Glutamatergic neuron (in vitro differentiated cells): ENCODE measurements around the gene MYOG. TPM values are rescaled to one million over a fixed set of nuclear protein-coding genes. Genes with fewer than 3 reads are reported as not detected.

ENCODE experiments used
- DNase-seq: peaks from one replicate; pipeline ENCODE4 v3.0.0; 2022
- H3K27ac Mint-ChIP-seq: one replicate; pipeline ENCODE4 v1.8.0; 2020; ENCODE audit warnings: mild to moderate bottlenecking, mixed read lengths, inconsistent platforms; ENCODE audit not compliant: unreplicated experiment
- H3K27me3 Mint-ChIP-seq: one replicate; pipeline ENCODE4 v1.8.0; 2020; ENCODE audit warnings: mild to moderate bottlenecking, moderate library complexity, mixed read lengths, inconsistent platforms; ENCODE audit not compliant: unreplicated experiment
- H3K36me3 Mint-ChIP-seq: one replicate; pipeline ENCODE4 v1.8.0; 2020; ENCODE audit warnings: mild to moderate bottlenecking, mixed read lengths, inconsistent platforms; ENCODE audit not compliant: unreplicated experiment
- H3K4me1 Mint-ChIP-seq: one replicate; pipeline ENCODE4 v1.8.0; 2020; ENCODE audit warnings: mild to moderate bottlenecking, low read depth, mixed read lengths, inconsistent platforms; ENCODE audit not compliant: unreplicated experiment
- H3K4me3 Mint-ChIP-seq: one replicate; pipeline ENCODE4 v1.8.0; 2020; ENCODE audit warnings: mild to moderate bottlenecking, mixed read lengths, inconsistent platforms; ENCODE audit not compliant: unreplicated experiment
- H3K9me3 Mint-ChIP-seq: one replicate; pipeline ENCODE4 v1.8.0; 2020; ENCODE audit warnings: mild to moderate bottlenecking, moderate library complexity, mixed read lengths, inconsistent platforms; ENCODE audit not compliant: unreplicated experiment
- total RNA-seq: library from RNA; stranded (reverse); fragmentation: NEBNext Ultra II Directional; extraction: Animal tissue kit (Norgen Biotek cat#: 25700); gene quantifications from one replicate; pipeline ENCODE4 v1.2.1, GENCODE V29; 2021; ENCODE audit not compliant: unreplicated experiment
- TF ChIP-seq, protein P1 (sequence below): fragments of 200-600 bp; sonication (generic); IDR thresholded peaks from one replicate; pipeline ENCODE4 v1.5.0; 2021; ENCODE audit not compliant: partially characterized antibody, unreplicated experiment

The MYOG gene
- total RNA-seq, 1 donor from 2014 or later = not detected

DNA sequence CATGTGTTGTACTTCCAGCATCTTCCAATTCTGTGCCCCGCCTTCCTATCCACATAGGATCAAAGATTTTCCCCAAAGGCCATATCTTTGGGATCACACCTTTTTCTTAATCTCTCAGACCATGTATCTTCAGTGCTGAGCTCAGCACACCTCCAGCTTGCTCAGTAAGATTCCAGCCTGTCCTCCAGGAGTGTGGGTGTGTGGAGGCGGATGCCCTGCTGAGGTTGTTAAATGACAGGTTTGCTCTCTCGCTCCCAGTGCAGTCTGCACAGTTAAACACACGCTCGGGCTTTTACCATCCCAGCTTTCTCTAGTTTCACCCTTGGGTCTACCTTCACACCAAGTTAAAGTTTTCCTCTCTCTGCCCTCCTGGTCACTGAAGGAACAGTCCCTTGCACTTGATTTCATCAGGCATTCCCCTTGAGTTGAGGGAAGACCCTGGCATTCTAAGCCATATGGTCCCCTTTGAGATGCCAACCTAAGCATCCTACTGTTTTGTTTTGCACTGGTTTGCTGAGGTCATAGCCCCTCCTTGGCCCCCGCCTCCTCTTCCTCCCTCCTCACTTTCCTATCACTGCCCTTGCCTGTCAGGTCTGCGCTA is 13.7 kb downstream of the MYOG start:
- Mint-ChIP-seq H3K9me3 (peaks cover 6% of the 10 kb centered on the region), H3K27me3 (peaks cover 19% of the 10 kb centered on the region), H3K27ac (no peak overlapping the region), H3K36me3 (peaks cover 24% of the 10 kb centered on the region), H3K4me1 (peaks cover 16% of the 10 kb centered on the region), H3K4me3 (no peak overlapping the region)
- no peak for DNase-seq
- TF ChIP-seq, protein P1, sequence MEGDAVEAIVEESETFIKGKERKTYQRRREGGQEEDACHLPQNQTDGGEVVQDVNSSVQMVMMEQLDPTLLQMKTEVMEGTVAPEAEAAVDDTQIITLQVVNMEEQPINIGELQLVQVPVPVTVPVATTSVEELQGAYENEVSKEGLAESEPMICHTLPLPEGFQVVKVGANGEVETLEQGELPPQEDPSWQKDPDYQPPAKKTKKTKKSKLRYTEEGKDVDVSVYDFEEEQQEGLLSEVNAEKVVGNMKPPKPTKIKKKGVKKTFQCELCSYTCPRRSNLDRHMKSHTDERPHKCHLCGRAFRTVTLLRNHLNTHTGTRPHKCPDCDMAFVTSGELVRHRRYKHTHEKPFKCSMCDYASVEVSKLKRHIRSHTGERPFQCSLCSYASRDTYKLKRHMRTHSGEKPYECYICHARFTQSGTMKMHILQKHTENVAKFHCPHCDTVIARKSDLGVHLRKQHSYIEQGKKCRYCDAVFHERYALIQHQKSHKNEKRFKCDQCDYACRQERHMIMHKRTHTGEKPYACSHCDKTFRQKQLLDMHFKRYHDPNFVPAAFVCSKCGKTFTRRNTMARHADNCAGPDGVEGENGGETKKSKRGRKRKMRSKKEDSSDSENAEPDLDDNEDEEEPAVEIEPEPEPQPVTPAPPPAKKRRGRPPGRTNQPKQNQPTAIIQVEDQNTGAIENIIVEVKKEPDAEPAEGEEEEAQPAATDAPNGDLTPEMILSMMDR = no peak

DNA sequence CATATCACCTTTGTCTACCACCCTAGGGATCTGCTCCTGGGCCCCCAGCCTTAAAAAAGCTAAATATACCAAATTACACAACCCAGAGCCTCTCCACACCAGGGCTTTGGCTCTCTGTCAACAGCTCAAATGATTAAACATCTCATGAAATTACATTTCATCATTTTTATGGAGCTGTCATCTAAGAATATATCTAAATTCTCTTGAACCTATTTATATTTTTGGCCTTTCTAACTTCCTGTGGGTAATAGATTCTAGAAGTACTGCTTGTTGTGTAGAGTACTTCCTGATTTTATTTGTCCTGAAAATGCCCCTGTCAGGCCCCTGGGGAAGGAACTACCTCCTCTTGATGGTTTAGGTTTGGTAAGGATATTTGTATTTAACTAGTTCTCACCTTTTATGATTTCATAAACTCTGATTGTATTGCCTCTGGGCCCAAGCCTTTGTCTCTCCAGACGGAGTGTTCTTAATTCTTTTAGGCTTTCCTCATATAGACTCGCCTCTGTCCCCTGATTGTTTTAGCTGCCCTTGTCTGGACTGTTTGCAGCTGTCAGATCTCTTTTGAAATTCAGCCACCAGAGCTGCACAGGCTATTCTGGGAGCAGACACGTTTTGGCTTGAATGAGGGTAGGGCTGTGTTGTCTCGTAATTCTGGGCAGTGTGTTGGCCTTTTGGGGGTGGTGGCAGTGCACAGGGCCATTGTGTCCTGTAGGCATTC is 16.6 kb downstream of the MYOG start:
- Mint-ChIP-seq H3K4me3 (no peak overlapping the region), H3K9me3 (peaks cover 6% of the 10 kb centered on the region), H3K36me3 (peaks cover 27% of the 10 kb centered on the region), H3K4me1 (peaks cover 16% of the 10 kb centered on the region), H3K27ac (no peak overlapping the region), H3K27me3 (peaks cover 11% of the 10 kb centered on the region)
- TF ChIP-seq, protein P1 = no peak
- no peak for DNase-seq

DNA sequence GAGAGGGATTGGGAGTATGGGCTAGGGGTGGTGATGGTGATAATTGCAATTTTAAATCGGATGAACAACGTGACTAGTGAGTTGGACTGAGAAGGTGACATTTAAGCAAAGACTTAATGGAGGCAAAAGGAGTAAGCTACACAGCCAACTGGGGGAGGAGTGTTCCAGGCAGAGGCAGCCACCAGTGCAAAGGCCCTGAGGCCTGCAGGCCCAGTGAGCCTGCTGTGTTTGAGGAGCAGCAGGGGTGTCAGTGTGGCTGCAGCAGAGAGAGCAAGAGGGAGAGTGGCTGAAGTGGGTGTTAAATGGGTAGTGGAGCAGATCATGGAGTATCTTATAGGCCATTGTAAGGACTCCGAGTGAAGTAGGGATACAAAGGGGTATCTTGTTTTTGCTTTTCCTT is 18.8 kb downstream of the MYOG start:
- Mint-ChIP-seq H3K27me3 (peaks cover 4% of the 10 kb centered on the region), H3K4me1 (peaks cover 16% of the 10 kb centered on the region), H3K36me3 (peaks cover 14% of the 10 kb centered on the region), H3K9me3 (peaks cover 6% of the 10 kb centered on the region), H3K4me3 (no peak overlapping the region), H3K27ac (peak overlapping the region; percentile 52)
- no peak for DNase-seq
- TF ChIP-seq, protein P1 = no peak

DNA sequence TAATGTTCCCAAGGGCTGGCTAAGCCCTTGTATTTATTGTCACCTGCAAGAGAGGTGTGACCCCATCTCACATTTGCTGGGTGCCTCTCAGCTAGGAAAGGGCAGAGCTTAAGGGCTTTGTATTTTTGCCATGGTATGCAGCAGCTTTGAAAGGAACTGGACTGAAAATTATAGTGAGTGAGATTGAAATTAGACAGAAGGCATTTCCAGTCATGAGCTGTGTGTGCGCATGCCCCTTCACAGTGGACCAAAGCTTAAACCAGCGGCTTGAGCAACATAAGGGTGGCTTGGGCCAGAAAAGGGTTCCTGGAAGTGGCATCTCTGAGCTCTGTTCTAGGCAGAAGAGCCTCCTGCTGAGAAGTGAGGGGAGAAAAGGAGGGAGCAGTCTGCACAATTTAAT is 19.8 kb downstream of the MYOG start:
- no peak for DNase-seq
- TF ChIP-seq, protein P1 = no peak
- H3K4me3 Mint-ChIP-seq = no peak overlapping the region
- peaks cover 21% of the 10 kb centered on the region for H3K36me3 Mint-ChIP-seq
- peaks cover 8% of the 10 kb centered on the region for H3K9me3 Mint-ChIP-seq
- H3K27me3 Mint-ChIP-seq = peaks cover 4% of the 10 kb centered on the region
- H3K4me1 Mint-ChIP-seq = peaks cover 17% of the 10 kb centered on the region
- H3K27ac Mint-ChIP-seq = no peak overlapping the region

DNA sequence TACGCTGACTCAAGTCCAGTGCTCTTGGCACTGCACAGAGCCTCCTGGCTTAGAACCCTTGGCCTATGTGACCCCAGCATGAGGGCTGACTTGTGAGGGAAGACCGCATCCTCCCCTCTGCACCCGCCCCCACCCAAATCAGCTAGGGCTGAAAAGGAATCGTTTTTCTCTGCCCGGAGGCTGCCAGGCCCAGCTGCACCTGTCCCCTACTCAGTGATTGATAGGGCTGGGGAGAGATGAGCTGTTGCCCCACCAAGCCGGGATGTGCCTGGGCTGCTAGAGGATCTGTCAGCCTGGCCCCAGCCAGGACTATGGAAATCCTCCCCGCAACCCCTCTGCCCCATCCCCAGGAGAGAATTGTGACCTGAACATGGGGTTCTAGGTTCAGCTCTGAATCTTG is 20.6 kb downstream of the MYOG start:
- peaks cover 8% of the 10 kb centered on the region for H3K9me3 Mint-ChIP-seq

More for the DNA sequence above, 20.6 kb downstream of the MYOG start:
- Mint-ChIP-seq H3K27me3 (peaks cover 7% of the 10 kb centered on the region), H3K4me1 (peaks cover 17% of the 10 kb centered on the region), H3K4me3 (no peak overlapping the region), H3K27ac (no peak overlapping the region), H3K36me3 (peaks cover 25% of the 10 kb centered on the region)
- TF ChIP-seq, protein P1 = no peak
- no peak for DNase-seq
